ENCODE measurements around the gene POLR1H. TPM values are rescaled to one million over a fixed set of nuclear protein-coding genes. Genes with fewer than 3 reads are reported as not detected.

POLR1H gene
- total RNA-seq, 2 donors from 2014 or later: 16.2 to 23.1 TPM

DNA sequence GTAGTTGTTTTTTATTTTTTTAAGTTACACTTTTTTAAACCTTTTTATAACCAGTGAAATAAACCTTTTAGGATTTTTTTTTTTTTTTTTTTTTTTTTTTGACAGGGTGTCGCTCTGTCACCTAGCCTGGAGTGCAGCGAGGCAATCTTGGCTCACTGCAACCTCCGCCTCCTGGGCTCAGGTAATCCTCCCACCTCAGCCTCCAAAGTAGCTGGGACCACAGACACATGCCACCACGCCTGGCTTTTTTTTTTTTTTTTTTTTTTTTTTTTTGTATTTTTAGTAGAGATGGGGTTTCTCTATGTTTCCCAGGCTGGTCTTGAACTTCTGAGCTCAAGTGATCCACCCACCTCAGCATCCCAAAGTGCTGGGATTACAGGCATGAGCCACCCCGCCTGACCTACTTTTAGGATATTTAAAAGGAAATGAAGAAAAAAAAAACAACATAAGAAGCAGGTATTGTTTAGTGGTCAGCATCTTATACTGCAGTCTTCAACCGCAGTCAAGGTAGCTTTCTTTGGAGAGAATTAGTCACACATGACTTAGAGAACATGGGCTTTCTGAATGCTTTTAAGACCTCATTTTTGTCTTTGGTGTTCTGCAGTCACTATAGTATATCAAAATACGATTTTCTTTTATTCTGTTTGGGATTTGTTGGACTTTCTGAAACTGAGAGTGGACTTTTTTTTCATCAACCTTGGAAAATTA is 1.6 kb downstream of the POLR1H start:
- no peaks in the 10 kb centered on the region for H3K36me3 ChIP-seq
- H3K4me1 ChIP-seq: peaks cover 0 to 29% of the 10 kb centered on the region in 2 donors
- no peak overlapping the region for H3K4me3 ChIP-seq
- no peaks in the 10 kb centered on the region for H3K9me3 ChIP-seq
- TF ChIP-seq, protein P1, sequence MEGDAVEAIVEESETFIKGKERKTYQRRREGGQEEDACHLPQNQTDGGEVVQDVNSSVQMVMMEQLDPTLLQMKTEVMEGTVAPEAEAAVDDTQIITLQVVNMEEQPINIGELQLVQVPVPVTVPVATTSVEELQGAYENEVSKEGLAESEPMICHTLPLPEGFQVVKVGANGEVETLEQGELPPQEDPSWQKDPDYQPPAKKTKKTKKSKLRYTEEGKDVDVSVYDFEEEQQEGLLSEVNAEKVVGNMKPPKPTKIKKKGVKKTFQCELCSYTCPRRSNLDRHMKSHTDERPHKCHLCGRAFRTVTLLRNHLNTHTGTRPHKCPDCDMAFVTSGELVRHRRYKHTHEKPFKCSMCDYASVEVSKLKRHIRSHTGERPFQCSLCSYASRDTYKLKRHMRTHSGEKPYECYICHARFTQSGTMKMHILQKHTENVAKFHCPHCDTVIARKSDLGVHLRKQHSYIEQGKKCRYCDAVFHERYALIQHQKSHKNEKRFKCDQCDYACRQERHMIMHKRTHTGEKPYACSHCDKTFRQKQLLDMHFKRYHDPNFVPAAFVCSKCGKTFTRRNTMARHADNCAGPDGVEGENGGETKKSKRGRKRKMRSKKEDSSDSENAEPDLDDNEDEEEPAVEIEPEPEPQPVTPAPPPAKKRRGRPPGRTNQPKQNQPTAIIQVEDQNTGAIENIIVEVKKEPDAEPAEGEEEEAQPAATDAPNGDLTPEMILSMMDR (IDR thresholded peaks at IDR 0.05): no peak
- DNase-seq (ENCODE audit: low spot score): no peak
- H3K27ac ChIP-seq: peak overlapping the region in 1 of 2 donors; percentile 93
- no peaks in the 10 kb centered on the region for H3K27me3 ChIP-seq

DNA sequence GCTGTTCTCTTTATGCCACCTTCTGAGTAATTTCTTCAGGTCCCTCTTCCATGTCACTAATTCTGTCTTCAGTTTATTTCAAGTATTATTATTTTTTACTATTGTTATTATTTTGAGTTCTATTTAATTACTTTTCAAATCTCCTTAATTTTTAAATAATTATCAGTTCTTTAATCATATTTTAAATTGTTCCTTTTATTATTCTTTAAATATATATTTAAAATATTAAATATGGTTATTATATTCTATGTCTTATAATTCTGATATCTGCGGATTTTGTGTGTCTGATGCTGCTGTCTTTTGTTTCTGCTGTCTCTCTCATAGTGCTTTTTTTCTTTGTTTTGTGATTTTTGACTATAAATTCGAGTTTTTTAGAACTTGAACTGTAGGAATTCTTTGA is 2.2 kb downstream of the POLR1H start:
- Histone ChIP-seq H3K4me1 (peaks cover 0 to 33% of the 10 kb centered on the region in 2 donors), H3K27me3 (no peaks in the 10 kb centered on the region), H3K9me3 (no peaks in the 10 kb centered on the region), H3K36me3 (no peaks in the 10 kb centered on the region), H3K27ac (no peak overlapping the region), H3K4me3 (no peak overlapping the region)
- TF ChIP-seq, protein P1 (IDR thresholded peaks at IDR 0.05): no peak
- no peak for DNase-seq (ENCODE audit: low spot score)

DNA sequence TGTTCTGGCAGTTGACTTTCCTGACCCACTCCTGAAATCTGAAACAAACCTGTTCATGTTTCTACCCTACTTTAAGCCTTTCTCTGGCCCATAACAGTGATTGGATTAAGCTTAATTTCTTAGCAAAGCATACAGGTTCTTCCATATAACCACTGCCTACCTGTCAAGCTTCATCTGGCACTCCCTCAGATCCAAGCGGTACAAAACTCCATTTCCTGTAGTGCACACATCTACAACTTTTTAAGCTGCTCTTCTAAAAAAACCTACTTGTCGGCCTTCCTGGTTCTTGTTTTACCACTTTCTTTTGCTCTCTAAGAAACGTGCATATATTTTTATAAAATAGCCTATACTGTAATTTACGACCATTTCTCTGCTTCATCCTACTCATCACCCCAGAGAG is 5.0 kb downstream of the POLR1H start:
- TF ChIP-seq, protein P1 (IDR thresholded peaks at IDR 0.05): no peak

DNA sequence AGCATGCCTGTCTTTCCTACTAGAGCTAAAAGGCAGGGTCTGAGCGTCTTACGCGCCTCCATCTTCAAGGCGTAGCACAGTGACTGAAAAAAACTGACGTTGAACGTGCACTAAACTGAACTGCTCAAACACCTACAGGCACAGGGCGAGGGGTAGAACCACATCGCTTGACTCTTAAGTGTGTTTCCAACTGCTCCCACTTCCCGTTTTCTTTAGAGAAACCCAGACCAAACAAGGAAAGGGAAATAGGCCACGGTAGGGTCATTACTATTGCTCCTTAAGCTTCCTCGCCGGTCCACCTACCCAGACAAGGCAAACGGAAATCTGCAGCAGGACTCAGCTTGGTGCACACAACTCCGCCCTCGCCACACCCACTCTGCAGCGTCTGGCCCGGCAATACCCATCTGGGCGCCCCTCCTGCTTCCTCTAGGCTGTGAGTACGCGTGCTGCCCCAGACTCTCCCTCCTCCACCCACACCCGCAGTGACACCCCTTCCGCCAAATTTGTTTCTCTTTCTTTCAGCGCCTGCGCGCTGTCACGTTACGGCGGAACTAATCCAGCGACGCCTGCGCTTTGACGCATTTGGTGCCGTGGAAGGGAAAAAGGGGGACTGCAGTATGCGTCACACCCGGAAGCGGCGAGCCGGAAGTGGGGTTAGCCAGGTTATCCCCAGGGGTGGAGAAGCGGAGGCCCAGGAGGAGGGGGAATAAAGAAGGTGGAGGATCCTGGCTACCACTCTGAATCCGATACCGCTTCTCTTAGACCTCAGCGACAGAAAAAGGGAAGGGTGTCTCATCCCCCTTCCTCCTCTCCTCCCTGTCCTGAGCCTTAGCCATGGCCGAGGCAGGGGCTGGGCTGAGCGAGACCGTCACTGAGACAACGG is 5.8 kb downstream of the POLR1H start, which contains the start of gene PPP1R11:
Gene PPP1R11, plus strand, starts transcription at position 622 of the 883 bp plus-strand sequence. Its CDS starts 213 bp downstream, at position 835.
- Histone ChIP-seq H3K27ac (peak within 1 kb of the TSS; percentile 90 to 95), H3K27me3 (peaks cover 0 to 5% of the 10 kb centered on the region in 2 donors), H3K4me1 (peaks cover 0 to 28% of the 10 kb centered on the region in 2 donors), H3K9me3 (no peaks in the 10 kb centered on the region), H3K4me3 (peak within 1 kb of the TSS; percentile 60 to 71), H3K36me3 (peaks cover 12% of the 10 kb centered on the region)
- TF ChIP-seq, protein P1 (IDR thresholded peaks at IDR 0.05): peak in 1 of 2 donors; percentile 8
- DNase-seq (ENCODE audit: low spot score): peak; percentile 99

More for the DNA sequence above, 5.0 kb downstream of the POLR1H start:
- peak overlapping the region; percentile 60 to 71 for H3K4me3 ChIP-seq
- H3K27me3 ChIP-seq: no peaks in the 10 kb centered on the region
- peak overlapping the region; percentile 90 to 95 for H3K27ac ChIP-seq
- no peaks in the 10 kb centered on the region for H3K9me3 ChIP-seq
- H3K36me3 ChIP-seq: peaks cover 12% of the 10 kb centered on the region
- H3K4me1 ChIP-seq: peaks cover 0 to 25% of the 10 kb centered on the region in 2 donors
- no peak for DNase-seq (ENCODE audit: low spot score)

DNA sequence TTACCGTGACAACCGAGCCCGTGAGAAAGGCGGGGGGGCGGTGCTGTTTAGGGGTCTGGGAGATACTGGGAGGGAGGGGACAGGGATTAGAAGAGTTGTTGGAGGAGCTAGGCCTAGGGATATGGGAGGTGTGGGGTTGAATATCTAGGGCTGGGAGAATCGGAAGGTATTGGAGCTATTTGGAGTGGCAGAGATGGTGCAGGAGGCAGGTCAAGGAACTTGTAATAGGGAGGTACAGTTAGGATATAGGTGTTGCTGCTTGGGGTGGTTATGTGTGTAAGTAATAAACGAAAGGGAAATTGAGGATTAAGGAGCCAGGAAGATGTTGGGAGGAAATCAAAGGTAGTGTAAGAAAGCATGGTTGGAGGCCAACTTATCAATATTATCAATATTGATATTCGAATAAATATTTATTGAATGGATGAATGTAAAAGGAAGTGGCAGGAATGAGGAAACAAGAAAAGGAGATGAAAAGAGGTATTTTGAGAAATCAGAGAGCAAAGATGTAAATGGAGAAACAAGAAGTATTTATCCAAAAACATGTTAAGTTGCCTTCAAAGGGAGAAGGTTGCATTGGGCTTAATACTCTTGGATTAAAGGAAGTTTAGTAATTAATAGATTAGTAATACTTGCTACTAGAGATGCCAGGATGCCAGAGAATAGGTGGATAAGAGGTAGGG is 6.5 kb downstream of the POLR1H start:
- Histone ChIP-seq H3K4me3 (peak overlapping the region; percentile 60 to 71), H3K27me3 (peaks cover 0 to 5% of the 10 kb centered on the region in 2 donors), H3K27ac (peak overlapping the region; percentile 90 to 95), H3K4me1 (peaks cover 0 to 24% of the 10 kb centered on the region in 2 donors), H3K9me3 (no peaks in the 10 kb centered on the region), H3K36me3 (peaks cover 12% of the 10 kb centered on the region)
- TF ChIP-seq, protein P1 (IDR thresholded peaks at IDR 0.05): no peak
- no peak for DNase-seq (ENCODE audit: low spot score)

All from right atrium auricular region (tissue), 2 donors.